Activated naive CD4-positive, alpha-beta T cell treated with anti-CD3 and anti-CD28 coated beads, Interleukin-2, amount 50 U/mL, for 16 hours (primary cell): ENCODE data around the gene RNF115.
"Not testable (repeated sequence)": the region's sequence is repeated elsewhere in the genome, so short reads cannot be mapped to it uniquely, and the experiment has no call there.

Experiments used
- DNase-seq: peaks from one replicate; pipeline ENCODE4 v3.0.0-alpha.2; 2020

Gene RNF115

DNA sequence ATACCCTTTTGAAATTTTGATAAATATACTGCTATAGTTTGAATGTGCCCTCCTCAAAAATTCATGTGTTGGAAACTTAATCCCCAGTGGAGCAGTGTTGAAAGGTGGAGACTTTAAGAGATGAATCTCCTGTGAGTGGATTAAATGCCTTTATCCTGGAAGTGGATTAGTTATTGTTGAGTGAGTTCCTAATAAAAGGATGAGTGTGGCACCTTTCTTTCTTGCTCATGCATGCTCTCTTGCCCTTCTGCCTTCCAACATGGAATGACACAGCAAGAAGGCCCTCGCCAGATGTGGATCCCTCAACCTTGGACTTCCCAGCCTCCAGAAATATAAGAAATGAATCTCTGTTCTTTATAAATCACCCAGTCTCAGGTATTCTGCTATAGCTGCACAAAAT lies 52.8 kb downstream of the RNF115 start:
- no peak for DNase-seq

DNA sequence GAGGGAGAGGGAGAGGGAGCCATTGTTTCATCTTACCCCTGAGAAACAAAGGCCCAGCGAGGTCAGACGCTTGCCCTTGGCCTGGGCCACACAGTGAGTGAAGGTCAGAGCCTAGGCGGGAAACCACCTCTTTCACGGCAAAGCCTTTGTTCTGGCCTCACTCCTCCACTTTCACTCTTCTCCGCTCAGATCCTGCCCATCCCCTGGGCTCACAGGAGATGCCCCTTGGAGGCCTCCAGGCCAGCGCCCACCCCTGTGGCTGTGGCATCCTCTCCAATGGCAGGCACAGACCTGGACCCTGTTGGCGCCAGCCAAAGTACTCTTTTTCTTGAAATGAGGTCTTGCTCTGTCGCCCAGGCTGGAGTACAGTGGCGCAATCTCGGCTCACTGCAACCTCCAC lies 55.9 kb downstream of the RNF115 start:
- not testable (repeated sequence) for DNase-seq

- DNase-seq = not testable (repeated sequence)
Observed at GRCh38 chr1:145766926-145767325, 57.0 kb downstream of the RNF115 start.

DNA sequence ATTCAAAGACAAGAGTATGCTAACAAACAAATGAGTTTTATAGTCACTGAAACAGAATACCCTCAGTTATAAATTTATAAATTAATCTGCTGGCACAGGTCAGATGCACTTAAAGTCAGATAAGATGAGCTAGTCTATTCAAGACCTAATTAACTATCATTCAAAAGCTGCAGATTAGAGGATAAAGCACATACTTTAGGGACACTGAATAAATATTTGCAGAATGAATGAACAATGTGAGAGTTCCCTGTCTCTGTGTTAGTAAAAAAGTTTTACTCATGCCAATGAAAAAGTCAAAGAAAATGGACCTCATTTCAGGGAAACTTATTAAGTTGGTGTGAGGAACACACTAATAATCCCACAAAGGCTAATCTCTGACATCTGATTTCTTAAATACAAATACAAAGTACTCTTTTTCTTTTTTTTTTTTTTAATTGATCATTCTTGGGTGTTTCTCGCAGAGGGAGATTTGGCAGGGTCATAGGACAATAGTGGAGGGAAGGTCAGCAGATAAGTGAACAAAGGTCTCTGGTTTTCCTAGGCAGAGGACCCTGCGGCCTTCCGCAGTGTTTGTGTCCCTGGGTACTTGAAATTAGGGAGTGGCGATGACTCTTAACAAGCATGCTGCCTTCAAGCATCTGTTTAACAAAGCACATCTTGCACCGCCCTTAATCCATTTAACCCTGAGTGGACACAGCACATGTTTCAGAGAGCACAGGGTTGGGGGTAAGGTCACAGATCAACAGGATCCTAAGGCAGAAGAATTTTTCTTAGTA lies 58.1 kb downstream of the RNF115 start:
- DNase-seq = not testable (repeated sequence)

DNA sequence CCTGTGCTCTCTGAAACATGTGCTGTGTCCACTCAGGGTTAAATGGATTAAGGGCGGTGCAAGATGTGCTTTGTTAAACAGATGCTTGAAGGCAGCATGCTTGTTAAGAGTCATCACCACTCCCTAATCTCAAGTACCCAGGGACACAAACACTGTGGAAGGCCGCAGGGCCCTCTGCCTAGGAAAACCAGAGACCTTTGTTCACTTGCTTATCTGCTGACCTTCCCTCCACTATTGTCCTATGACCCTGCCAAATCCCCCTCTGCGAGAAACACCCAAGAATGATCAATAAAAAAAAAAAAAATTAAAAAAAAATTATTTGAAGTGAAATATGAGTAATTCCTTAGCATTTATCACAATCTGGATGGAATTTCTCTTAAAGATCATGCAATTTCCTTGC lies 58.8 kb downstream of the RNF115 start:
- not testable (repeated sequence) for DNase-seq

- not testable (repeated sequence) for DNase-seq
Observed at GRCh38 chr1:145764231-145764940, 59.5 kb downstream of the RNF115 start.

GRCh38 chr1:145762001-145762400 lies 61.9 kb downstream of the RNF115 start:
- DNase-seq = not testable (repeated sequence)

GRCh38 chr1:145761498-145761897 lies 62.4 kb downstream of the RNF115 start:
- DNase-seq = not testable (repeated sequence)

- not testable (repeated sequence) for DNase-seq
Observed at GRCh38 chr1:145760395-145760949, 63.4 kb downstream of the RNF115 start.

GRCh38 chr1:145759721-145760120 lies 64.2 kb downstream of the RNF115 start:
- DNase-seq = no peak

GRCh38 chr1:145758575-145758974 lies 65.3 kb downstream of the RNF115 start:
- no peak for DNase-seq

DNA sequence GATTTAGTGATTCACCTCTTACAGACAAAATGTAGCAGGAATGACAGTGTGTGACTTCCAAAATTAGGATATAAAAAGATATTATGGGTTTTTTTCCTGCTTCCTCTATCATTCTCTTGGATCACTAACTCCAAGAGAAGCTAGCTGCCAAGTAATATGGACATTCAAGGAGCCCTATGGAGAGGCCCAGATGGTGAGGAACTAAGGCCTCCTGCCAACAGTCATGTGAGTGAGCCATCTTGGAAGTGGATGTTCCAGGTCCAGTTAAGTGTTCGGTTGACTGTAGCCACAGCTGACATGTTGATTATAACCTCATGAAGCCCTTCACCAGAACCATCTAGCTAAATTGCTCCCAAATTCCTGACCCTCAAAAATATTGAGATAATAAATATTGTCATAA lies 65.8 kb downstream of the RNF115 start:
- no peak for DNase-seq

- no peak for DNase-seq
Observed at GRCh38 chr1:145757420-145757819, 66.5 kb downstream of the RNF115 start.

- no peak for DNase-seq
Observed at GRCh38 chr1:145751491-145752037, 72.3 kb downstream of the RNF115 start.

DNA sequence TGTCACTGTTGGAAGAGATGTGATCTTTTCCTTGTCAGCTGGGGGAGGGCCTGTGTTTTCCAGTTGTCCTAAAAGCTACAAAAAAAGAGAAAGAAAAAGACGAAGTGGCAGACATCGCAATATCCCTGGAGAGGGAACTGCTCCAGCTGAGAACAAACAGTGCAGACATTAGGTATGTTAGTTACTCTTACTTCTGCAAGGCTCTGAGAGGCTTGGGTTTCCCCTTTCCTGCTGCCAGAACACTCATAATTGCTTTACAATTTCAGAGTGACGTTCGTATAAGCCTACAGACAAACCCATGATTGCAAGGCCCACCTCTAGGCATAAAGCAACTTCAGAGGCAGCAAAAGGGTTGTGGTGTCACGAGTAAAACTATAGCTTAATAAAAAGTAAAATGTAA lies 73.5 kb downstream of the RNF115 start:
- no peak for DNase-seq

DNA sequence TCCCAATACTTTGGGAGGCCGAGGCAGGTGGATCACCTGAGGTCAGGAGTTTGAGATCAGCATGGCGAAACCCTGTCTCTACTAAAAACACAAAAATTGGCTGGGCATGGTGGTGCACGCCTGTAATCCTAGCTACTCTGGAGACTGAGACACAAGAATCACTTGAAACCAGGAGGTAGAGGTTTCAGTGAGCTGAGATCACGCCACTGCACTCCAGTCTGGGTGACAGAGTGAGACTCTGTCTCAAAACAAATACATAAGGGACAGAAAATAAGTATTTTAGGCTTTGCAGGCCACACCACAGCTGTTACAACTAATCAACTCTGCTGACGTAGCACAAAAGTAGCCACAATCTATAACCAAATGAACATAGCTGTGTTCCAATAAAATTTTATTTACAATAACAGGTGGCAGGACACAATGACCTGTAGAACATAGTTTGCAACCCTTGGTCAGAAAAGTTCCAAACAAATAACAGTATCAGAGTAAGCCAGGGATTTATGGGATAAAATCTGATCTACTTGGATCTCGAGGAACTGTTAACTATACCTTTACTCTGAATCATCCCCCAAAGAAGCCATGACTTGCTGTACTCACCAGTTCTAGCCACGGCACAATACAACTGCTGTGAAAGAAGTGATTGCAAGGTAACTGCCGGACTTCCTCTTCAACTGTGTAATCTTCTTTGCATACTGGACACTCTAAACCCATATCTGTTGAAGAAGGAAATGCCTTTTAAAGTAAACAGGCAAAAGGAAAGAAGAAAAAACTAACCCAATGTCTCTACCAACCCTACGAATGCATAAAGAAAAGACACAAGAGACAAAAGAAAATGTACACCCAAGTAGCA lies 76.3 kb downstream of the RNF115 start:
- no peak for DNase-seq

DNA sequence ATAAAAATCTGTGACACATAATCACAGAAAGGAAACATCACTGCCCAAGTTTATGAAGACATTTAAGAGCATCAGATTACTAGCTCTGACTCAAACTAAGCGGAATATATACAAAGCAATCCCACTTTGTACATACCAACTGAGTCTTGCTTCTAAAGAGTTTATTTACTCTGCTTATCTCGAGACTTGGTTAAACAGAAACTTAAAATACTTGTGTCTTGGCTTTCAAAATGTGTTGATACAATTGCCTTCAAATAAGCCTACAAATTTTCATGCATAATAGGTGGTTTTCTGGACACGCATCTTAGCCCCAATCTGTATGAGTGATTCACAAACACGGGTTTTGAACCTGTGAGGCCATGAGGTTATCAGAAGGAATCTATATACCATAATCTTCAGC lies 83.6 kb downstream of the RNF115 start:
- DNase-seq = no peak

DNA sequence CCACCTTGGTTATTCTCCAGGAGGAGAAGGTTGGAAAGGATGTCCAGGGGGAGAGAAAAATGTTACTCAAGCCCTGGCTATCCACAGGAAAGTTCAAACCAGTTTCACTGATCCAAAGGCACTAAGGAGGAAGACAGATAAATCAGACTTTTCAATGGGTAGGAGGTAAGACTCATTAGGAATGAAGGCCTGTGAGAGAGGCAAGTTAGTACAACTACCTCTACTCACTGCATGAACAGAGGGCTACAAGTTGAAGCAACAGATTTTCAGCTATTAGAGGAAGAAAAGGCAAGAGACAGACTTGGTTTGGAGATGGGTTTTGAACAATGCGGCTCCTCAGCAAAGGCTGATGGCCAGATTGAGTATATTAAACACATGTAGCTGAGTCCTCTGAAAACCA lies 87.7 kb downstream of the RNF115 start:
- no peak for DNase-seq

GRCh38 chr1:145730900-145731299 lies 93.0 kb downstream of the RNF115 start:
- DNase-seq = no peak

DNA sequence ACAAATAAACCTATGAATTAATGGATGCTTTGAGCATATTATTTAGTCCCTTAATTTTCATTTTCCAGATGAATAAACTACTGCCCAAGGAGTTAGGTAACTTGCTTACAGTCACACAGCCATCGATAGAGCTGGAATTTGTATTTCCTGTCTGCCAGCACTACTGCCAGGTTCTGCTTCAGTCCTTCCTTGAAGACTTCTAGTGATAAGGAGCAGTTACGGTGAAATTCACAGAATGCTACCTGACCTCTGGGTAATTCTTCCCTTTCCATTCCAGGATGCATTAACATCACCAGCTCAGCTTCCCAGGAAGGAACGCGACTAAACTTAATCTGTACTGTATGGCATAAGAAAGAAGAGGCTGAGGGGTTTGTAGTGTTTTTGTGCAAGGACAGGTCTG lies 93.4 kb downstream of the RNF115 start:
- DNase-seq = no peak

GRCh38 chr1:145729666-145730436 lies 94.0 kb downstream of the RNF115 start:
- DNase-seq = no peak

DNA sequence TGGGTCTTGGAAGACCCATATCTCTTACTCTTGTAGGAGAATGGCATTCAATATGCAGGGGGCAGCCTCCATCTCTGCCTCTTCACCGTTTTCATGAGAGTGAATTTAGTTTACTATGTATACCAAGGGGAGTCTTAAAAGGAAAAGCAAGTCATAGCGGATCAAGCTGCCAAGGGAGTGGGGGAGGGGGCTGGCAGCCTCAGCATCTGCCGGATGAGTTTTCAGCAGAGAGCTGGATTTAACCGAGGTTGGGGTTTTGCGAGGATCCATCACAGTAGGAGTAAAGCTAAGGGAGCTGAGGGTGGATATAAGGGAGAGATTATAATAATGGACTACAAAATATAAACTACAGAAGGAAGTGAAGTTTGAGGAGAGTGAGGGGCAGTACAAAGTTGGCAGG lies 94.7 kb downstream of the RNF115 start:
- DNase-seq = no peak
